ENCODE results near the gene GUK1.
"Not testable (repeated sequence)": the region's sequence is repeated elsewhere in the genome, so short reads cannot be mapped to it uniquely, and the experiment has no call there.

GUK1 gene

GRCh38 chr1:228105270-228105995 lies 34.6 kb upstream of the GUK1 start:
- no peak for DNase-seq

GRCh38 chr1:228105996-228106799 lies 33.9 kb upstream of the GUK1 start:
- no peak for DNase-seq

- no peak for DNase-seq
Measured at GRCh38 chr1:228106800-228107054, 33.4 kb upstream of the GUK1 start.

GRCh38 chr1:228107636-228108035 lies 32.4 kb upstream of the GUK1 start:
- no peak for DNase-seq

DNA sequence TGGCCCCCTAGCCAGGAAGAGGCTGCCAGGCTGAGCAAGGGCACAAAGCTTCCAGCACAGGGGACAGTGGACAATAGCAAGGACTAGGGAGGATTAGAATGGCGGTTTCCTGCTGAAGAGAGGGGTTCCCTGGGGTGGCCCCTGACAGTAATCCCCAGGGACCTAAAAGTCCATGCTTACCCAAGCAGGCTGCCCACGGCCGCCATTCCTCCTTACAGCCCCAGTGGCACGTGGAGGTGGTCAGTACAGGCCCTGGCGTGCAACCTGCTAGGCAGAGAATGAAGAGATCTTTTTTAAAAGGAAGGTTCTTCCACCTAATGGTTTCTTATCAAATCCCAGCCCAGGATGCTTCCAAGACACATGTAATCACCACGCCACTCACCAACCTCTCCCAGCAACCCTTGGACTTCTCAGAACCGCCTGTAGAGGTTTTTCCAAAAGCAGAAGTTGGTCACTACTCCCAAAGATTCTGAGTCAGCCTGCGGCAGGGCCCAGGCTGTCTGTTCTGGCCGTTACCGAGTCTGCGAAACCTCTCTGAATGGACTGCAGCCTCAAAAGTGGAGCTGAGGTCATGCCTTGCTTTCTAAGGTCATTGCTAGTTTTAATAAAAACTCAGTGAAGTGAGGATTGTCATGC lies 31.9 kb upstream of the GUK1 start:
- DNase-seq = no peak

DNA sequence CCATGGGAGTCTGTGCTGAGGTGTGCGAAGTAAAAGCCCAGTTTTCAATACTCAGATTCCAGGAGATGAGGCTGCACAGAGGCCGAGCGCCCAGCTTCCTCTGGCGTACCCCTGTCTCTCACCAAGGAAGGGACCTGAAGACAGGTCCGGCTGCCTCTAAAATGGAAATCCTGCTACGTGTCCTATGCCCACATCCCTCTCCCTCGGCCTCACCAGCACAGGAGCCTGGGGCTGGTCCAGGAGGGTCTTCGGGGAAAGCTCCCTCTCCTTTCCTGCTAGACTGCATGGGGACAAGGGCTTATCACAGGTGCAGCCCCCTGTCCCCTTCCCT lies 31.4 kb upstream of the GUK1 start:
- DNase-seq = no peak

DNA sequence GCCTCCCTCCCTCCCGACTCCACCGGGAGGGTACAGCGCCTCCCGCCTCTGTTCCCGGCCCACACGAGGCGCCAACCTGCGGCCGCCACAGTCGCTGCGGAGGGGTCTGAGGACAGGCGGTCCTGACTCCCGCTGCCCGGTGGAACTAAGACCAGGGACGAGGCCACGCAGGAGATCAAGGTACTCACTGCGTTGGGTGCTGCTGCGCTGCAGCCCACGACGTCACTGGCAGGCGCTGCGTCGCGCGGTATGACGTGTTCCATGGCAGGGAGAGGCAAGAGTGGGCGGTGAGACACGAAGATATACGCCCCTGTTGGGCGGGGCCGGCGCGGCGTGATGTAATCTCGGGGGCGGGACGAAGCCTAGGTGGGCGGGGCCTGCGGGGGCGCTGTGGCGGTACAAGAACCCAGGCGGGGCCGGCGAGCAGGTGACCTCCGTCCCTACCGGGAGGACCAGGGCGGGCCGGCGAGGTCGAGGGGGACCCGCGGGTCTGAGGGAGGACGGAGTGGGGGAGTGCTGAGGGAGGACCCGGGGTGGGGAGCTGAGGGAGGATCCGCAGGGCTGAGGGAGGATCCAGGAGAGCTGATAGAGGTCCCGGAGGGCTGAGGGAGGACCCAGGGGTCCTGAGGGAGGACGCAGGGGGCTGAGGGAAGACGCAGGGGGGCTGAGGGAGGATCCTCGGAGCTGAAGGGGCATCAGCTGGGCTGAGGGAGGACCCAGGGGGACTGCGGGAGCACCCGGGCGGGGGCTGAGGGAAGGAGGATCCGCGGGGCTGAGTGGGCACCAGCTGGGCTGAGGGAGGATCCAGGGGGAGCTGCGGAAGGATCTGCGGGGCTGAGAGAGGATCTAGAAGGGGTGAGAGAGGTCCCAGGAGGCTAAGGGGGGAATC lies 30.8 kb upstream of the GUK1 start, which contains the start of gene MRPL55:
Gene MRPL55, minus strand, starts transcription at position 227 of the 889 bp plus-strand sequence. CDS start 1,039 bp downstream, outside the sequence.
- DNase-seq = peak; percentile 85

DNA sequence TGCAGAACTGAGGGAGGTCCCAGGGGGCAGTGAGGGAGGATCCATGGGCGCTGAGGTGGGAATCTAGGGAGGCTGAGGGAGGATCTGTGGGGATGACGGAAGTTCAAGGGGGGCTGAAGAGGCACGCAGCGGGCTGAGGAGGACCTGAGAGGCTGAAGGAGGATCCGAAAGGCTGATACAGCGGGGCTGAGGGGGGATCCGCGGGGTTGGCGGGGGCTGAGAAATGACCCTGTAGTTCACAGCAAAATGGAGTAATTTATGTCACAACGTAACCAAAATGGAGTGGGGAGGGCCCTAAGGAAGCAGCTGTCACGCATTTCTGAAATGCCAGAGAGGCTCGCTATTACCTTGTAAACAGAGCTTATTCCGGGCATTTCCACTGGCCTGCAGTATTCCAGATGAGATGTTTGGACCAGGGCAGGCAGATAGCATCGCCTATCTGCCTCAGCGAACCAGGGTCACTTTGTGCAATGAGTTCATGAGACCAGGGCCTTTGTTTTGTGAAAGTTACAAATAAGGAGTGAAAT lies 30.1 kb upstream of the GUK1 start:
- DNase-seq = no peak

DNA sequence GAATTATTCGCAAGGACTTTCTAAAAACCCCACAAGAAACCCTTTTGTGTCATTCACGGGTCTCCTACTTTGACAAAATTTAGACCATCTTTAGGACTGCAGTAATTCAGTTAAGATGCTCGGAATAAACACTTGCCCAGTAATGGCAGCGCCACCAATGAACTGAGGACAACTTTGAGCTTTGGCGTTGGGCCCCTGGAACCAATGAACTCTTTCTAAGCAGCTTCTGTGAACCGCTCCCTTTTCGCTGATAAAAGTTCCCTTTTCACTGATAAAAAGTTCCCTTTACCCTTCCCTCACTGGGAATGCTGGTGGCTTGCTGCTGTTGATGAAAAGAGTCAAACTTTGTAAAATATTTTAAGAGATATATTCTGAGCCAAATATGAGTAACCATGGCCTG lies 29.5 kb upstream of the GUK1 start:
- DNase-seq = no peak

DNA sequence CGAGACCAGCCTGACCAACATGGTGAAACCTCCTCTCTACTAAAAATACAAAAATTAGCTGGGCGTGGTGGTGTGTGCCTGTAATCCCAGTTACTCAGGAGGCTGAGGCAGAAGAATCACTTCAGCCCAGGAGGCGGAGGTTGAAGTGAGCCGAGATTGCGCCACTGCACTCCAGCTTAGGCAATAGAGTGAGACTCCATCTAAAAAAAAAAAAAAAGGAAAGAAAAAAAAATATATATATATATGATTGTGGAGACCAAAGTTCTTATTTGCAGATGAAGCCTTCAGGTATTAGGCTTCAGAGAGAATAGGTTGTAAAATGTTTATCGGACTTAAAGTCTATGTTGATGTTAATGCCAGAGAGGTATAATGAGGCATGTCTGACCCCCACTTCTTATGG lies 28.8 kb upstream of the GUK1 start:
- DNase-seq = not testable (repeated sequence)

DNA sequence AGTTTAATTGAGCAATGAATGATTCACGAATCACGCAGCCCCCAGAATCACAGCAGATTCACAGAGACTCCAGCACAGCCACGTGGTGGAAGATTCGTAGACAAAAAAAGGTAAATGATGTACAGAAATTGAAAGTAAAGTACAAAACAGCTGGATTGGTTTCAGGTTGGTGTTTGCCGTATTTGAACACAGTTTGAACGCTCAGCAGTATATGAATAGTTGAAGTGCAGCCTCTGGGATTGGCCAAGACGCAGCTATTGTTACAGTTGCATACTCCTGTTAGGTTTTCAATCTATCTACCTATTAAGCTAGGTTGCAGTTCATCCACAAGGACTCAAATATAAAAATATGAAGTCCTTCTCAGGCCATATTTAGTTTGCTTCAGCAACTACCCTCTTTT lies 27.9 kb upstream of the GUK1 start:
- DNase-seq = no peak

DNA sequence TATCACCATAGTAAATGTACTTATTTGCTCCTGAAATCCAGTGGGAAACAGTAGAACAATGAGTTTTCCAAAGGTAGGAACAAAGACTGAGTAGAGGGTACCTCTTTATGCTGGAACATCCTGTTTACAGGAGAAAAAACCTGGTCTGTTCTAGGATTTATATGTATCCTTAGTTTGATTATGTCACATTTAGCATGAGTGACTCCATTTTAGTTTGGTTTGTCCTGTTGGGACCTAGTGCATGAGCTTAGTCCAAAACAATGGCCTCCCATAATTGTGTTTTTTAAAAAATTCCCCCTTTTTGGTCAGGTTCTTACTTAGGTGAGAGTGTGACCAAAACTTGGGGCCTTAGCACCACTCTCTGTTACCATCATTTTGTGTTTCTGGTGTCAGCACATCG lies 27.5 kb upstream of the GUK1 start:
- no peak for DNase-seq

GRCh38 chr1:228114827-228115226 lies 25.3 kb upstream of the GUK1 start:
- DNase-seq = no peak

GRCh38 chr1:228117335-228117734 lies 22.7 kb upstream of the GUK1 start:
- no peak for DNase-seq

DNA sequence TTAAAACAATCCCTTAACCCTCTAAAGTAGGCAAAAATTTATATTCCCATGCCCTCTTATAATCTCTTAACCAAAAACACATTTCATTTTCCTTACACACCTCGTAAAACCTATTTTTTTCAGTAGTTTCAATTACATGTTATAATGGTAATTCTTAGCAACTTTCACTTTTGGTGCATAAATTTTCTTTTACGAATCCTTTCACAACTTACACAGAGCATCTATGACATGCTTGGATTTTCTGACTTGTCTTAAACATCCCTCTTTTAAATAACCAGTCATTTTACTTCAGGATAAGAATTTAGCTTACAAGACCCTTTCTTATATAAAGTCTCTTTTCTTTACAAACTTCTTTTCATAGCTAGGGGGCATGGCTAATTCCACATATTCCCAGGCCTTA lies 22.0 kb upstream of the GUK1 start:
- DNase-seq = no peak

- no peak for DNase-seq
Measured at GRCh38 chr1:228120351-228120750, 19.7 kb upstream of the GUK1 start.

GRCh38 chr1:228120857-228121489 lies 19.1 kb upstream of the GUK1 start:
- no peak for DNase-seq

DNA sequence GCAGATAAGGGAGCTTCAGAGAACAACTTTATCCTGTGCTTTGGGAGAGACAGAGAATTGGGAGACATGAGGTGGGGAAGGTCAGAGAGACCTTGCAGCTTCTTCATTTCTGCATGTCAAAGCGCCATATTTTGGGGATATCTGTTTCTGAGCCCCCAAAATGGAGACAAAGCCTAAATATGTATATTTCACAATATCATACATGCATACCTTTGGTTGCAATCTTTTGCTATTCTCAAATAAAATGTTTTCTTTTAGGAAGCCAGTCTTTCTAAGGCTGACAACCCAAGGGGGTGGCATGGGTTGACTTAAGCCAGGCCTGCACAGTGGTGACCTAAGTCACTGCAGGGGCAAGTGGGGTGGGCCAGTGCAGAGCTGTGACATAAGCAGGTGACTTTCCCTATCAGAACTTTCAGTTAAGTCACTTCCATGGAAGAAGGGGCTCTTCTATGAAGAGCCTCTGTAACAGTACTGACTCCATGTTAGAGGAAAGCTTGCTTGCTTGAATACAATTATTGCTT lies 17.1 kb upstream of the GUK1 start:
- no peak for DNase-seq

- no peak for DNase-seq
Measured at GRCh38 chr1:228123505-228123904, 16.6 kb upstream of the GUK1 start.

GRCh38 chr1:228125185-228125584 lies 14.9 kb upstream of the GUK1 start:
- DNase-seq = no peak

DNA sequence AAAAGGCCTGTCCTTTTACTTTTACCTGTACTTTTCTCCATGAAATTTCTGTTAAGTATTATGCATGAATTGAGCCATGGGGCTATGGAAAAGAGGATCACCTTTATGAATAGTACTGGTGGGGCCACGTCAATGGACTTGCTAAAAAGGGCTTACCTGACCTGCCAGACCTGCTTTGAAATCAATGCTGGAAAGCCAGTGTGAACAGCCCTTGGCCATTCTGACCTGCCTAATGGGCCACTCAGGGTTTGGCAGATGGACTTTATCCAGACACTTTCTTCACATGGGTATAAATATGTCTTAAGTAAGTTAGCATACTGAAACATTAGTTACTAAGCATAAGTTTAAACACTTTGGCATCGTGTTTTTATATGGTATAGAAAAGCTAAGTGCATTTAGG lies 8.3 kb upstream of the GUK1 start:
- no peak for DNase-seq

GRCh38 chr1:228134591-228134990 lies 5.5 kb upstream of the GUK1 start:
- no peak for DNase-seq

All from DMS 273 treated with DMSO at 0.1 percent for 48 hours (cell line).